ENCODE measurements around the gene LY6G5B. TPM values are rescaled to one million over a fixed set of nuclear protein-coding genes. Genes with fewer than 3 reads are reported as not detected.

Gene LY6G5B, protein sequence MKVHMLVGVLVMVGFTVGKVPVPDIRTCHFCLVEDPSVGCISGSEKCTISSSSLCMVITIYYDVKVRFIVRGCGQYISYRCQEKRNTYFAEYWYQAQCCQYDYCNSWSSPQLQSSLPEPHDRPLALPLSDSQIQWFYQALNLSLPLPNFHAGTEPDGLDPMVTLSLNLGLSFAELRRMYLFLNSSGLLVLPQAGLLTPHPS
- under 1 TPM in 3 of 6 donors, not detected in 3; 0.23 to 0.87 (median 0.50) TPM for polyA plus RNA-seq (ENCODE audit: low read depth in 6 of 6)

DNA sequence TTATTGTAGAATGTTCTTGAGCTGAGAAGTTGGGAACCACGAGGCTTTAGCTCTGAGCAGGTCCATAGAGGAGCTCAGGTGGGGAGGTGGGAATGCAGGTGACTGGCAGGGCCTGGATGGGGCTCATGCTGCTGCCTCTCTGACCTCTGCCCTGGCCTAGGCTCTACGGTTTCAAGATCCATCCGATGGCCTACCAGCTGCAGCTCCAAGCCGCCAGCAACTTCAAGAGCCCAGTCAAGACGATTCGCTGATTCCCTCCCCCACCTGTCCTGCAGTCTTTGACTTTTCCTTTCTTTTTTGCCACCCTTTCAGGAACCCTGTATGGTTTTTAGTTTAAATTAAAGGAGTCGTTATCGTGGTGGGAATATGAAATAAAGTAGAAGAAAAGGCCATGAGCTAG is at the start of gene LY6G5B:
Gene LY6G5B, plus strand, starts transcription at position 301 of the 400 bp plus-strand sequence. CDS start 975 bp downstream, outside the sequence.
- ATAC-seq (ENCODE audit: low read depth in 2 of 2) (no peak), DNase-seq (no peak)
- H3K4me1 Mint-ChIP-seq, result peaks cover 24 to 44% (median 32%) of the 10 kb centered on the region in 3 donors
- no peaks in the 10 kb centered on the region for H3K9me3 Mint-ChIP-seq
- H3K27me3 Mint-ChIP-seq, result no peaks in the 10 kb centered on the region
- H3K4me3 Mint-ChIP-seq, result peak within 1 kb of the TSS in 2 of 8 donors; percentile 47 to 52
- H3K36me3 Mint-ChIP-seq, result peaks cover 4 to 17% of the 10 kb centered on the region in 2 donors
- H3K27ac Mint-ChIP-seq, result peak within 1 kb of the TSS in 2 of 6 donors; percentile 38 to 84

DNA sequence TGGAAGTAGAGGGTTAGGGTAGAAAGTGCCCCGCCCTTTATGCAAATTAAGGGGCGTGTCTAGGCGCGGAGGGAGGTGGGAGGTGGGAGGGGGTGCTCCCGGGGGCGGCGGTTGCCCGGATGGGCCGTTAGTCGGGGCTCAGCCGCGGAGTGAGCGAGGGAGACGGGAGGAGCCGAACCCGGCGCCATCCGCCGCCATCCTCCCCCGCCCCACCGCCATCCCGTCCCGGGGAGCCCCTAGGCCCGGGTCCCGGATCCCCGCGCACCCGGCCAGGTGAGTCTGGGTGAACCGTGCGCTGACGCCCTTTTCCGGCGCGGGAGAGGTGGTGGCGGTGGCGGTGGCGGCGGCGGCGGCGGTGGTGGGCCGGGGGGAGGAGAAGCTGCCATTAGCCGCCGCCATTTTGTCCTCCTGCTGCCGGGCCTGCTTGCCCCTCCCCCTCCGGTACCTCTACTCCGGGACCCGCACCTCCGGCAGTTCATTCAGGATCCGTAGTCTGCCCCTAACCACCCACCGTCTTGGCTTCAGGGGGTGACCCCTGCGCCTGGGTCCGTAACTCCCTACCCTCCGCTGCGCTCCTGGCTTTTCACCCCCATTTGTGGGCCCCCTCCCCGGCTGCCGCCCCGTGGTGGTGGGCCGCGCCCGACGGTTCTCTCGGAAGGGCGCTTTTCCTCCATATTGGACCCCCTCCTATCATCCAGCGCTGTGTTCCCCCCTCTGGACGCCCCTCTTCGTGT is 49.0 kb upstream of the LY6G5B start, which contains the start of gene PRRC2A:
Gene PRRC2A, plus strand, starts transcription at position 130 of the 734 bp plus-strand sequence. CDS start 2,075 bp downstream, outside the sequence.
- Mint-ChIP-seq H3K27ac (peak within 1 kb of the TSS; percentile 91 to 100 (median 97)), H3K4me3 (peak within 1 kb of the TSS; percentile 74 to 98 (median 92)), H3K4me1 (peaks cover 27 to 46% (median 29%) of the 10 kb centered on the region in 3 donors), H3K27me3 (no peaks in the 10 kb centered on the region), H3K36me3 (peaks cover under 1 to 1% of the 10 kb centered on the region in 2 donors), H3K9me3 (peaks cover 0 to 1% (median 0%) of the 10 kb centered on the region in 7 donors)
- DNase-seq (no peak), ATAC-seq (ENCODE audit: low read depth in 2 of 2) (peak; percentile 28 to 29)

DNA sequence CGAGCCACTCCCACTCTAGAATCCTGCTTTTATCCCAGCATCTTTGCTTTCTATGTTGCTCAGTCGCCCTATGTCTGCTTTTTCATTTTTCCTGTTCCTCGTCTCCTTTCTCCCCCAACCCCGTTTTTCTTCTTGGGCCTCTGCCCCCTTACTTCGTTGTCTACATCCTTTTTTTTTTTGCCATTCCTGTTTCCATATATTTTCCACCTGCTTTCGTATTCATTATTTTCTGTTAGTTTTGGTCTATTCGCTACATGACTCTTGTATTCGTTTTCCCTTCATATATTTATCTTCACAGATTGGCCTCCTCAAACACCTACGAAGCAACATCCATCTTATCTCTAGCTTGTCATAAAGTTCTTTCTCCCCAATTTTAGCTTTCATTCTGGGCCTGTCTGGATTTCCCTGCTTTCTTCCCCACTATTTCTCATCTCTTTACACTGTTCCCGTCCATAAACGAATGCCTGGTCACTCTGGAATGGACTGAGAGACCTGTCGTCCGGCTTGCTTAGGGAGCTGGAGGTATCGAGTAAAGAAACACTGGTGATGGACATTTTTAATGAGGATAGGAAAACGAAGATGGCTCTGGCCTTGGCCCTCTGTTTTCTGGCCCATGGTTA is 48.3 kb upstream of the LY6G5B start:
- ATAC-seq (ENCODE audit: low read depth in 2 of 2), result no peak
- H3K4me1 Mint-ChIP-seq, result peaks cover 21 to 40% (median 25%) of the 10 kb centered on the region in 3 donors
- DNase-seq, result no peak
- peaks cover 0 to 1% (median 0%) of the 10 kb centered on the region in 7 donors for H3K9me3 Mint-ChIP-seq
- H3K27me3 Mint-ChIP-seq, result no peaks in the 10 kb centered on the region
- H3K36me3 Mint-ChIP-seq, result peaks cover 7 to 8% of the 10 kb centered on the region in 2 donors
- peak overlapping the region; percentile 74 to 98 (median 90) for H3K4me3 Mint-ChIP-seq
- peak overlapping the region; percentile 78 to 99 (median 93) for H3K27ac Mint-ChIP-seq

DNA sequence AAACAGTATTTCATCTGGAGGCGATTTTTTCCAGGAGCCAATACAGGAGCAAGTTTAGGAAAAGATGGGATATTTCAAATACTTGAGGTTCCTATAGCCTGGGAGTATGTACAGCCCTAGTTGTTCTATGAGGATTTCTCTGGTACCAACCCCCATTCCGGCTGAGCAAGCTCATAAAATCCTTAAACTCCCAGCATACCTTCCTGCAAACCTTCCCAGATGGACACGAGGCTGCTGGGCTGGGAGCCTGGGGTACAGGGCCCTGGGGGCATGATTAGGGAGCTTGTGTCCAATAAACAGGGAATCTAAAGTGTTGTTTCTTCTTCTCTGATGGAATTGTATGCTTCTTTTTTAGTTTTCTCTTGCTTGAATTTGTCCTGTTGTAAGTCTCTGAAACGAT is 47.8 kb upstream of the LY6G5B start:
- H3K9me3 Mint-ChIP-seq, result peaks cover 0 to 1% (median 0%) of the 10 kb centered on the region in 7 donors
- ATAC-seq (ENCODE audit: low read depth in 2 of 2) (no peak), DNase-seq (no peak)
- peak overlapping the region; percentile 74 to 98 (median 90) for H3K4me3 Mint-ChIP-seq
- H3K4me1 Mint-ChIP-seq, result peaks cover 19 to 34% (median 24%) of the 10 kb centered on the region in 3 donors
- H3K27me3 Mint-ChIP-seq, result no peaks in the 10 kb centered on the region
- peak overlapping the region; percentile 78 to 99 (median 93) for H3K27ac Mint-ChIP-seq
- H3K36me3 Mint-ChIP-seq, result peaks cover 10 to 14% of the 10 kb centered on the region in 2 donors

DNA sequence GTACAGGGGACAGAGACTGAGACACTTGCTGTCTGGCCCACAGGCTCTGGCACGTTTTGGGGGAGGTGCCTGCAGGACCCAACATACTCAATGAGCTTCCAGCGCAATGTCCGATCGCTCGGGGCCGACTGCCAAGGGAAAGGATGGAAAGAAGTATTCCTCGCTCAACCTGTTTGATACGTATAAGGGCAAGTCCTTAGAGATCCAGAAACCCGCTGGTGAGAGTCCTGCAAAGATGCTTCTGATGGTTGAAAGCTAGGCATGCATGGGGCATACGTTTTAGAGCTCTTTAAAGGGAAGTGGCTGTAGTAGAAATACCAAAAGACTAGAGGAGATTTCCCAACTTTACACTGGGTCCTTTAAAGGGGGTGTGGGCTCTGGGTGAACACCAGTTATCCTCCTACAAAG is 47.1 kb upstream of the LY6G5B start:
- ATAC-seq (ENCODE audit: low read depth in 2 of 2), result no peak

DNA sequence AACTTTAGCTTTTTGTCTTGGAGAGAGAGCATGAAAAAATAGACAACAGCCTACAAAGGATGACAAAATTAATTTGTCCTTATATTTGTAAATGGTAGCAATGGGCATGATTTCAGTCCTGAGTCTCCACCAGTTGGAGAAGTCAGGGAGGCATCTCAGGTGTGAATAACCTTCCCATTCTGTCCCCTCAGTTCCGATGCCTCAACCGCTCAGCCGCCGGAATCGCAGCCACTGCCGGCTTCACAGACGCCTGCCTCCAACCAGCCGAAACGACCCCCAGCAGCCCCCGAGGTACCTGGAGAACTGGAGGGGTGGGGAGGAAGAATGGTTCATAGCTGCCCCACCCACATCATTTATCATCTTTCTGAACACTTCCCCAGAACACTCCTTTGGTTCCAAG is 45.7 kb upstream of the LY6G5B start:
- peaks cover 26 to 35% (median 31%) of the 10 kb centered on the region in 3 donors for H3K4me1 Mint-ChIP-seq
- peak overlapping the region in 1 of 8 donors; percentile 10 for H3K4me3 Mint-ChIP-seq
- H3K27me3 Mint-ChIP-seq, result no peaks in the 10 kb centered on the region
- H3K9me3 Mint-ChIP-seq, result peaks cover 0 to 1% (median 0%) of the 10 kb centered on the region in 7 donors
- ATAC-seq (ENCODE audit: low read depth in 2 of 2), result no peak
- H3K36me3 Mint-ChIP-seq, result peaks cover 22 to 28% of the 10 kb centered on the region in 2 donors
- DNase-seq, result no peak
- H3K27ac Mint-ChIP-seq, result peak overlapping the region in 2 of 6 donors; percentile 30 to 67

More for the DNA sequence above, 47.1 kb upstream of the LY6G5B start:
- Mint-ChIP-seq H3K36me3 (peaks cover 16 to 21% of the 10 kb centered on the region in 2 donors), H3K27ac (peak overlapping the region in 4 of 6 donors; percentile 31 to 98 (median 84)), H3K4me1 (peaks cover 24 to 31% (median 30%) of the 10 kb centered on the region in 3 donors), H3K4me3 (peak overlapping the region in 2 of 8 donors; percentile 89 to 90), H3K9me3 (peaks cover 0 to 1% (median 0%) of the 10 kb centered on the region in 7 donors), H3K27me3 (no peaks in the 10 kb centered on the region)
- no peak for DNase-seq

DNA sequence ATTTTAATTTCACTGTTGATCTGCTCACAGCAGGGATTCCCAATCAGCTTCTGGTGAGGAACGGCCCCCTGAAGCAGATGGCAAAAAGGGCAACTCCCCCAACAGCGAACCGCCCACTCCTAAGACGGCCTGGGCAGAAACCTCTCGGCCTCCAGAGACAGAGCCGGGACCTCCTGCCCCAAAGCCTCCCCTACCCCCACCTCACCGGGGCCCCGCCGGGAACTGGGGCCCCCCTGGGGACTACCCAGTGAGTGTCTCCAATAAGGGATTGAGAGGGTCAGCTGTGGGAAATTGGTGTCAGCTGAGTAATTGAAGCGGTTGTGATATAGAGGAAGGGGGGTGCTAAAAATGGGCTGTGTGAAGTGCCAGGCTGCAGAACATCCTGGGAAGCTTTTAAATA is 42.8 kb upstream of the LY6G5B start:
- H3K27ac Mint-ChIP-seq, result peak overlapping the region in 2 of 6 donors; percentile 44 to 64
- no peak for ATAC-seq (ENCODE audit: low read depth in 2 of 2)
- H3K36me3 Mint-ChIP-seq, result peaks cover 26 to 48% of the 10 kb centered on the region in 2 donors

DNA sequence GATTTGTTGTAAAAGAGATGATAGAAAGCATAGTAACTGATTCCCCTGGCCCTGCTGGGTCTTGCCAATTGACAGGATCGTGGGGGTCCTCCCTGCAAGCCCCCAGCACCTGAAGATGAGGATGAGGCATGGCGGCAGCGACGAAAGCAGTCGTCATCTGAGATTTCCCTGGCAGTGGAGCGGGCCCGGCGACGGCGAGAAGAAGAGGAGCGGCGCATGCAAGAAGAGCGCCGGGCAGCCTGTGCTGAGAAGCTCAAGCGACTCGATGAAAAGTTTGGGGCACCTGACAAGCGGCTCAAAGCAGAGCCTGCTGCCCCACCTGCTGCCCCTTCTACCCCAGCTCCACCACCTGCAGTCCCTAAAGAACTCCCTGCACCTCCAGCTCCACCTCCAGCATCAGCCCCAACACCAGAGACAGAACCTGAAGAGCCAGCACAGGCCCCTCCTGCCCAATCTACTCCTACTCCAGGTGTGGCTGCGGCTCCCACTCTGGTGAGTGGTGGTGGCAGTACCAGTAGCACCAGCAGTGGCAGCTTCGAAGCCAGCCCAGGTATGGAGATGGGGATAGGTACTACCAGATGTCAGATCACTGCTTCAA is 42.0 kb upstream of the LY6G5B start:
- H3K4me3 Mint-ChIP-seq, result peak overlapping the region in 1 of 8 donors; percentile 21
- H3K27me3 Mint-ChIP-seq, result no peaks in the 10 kb centered on the region
- no peak for ATAC-seq (ENCODE audit: low read depth in 2 of 2)
- no peaks in the 10 kb centered on the region for H3K9me3 Mint-ChIP-seq
- peaks cover 26 to 48% of the 10 kb centered on the region in 2 donors for H3K36me3 Mint-ChIP-seq
- H3K4me1 Mint-ChIP-seq, result peaks cover 3 to 17% (median 8%) of the 10 kb centered on the region in 3 donors
- H3K27ac Mint-ChIP-seq, result peak overlapping the region in 3 of 6 donors; percentile 7 to 78 (median 64)
- DNase-seq, result no peak

More for the DNA sequence above, 42.8 kb upstream of the LY6G5B start:
- Mint-ChIP-seq H3K9me3 (no peaks in the 10 kb centered on the region), H3K27me3 (no peaks in the 10 kb centered on the region), H3K4me3 (no peak overlapping the region), H3K4me1 (peaks cover 12 to 23% (median 16%) of the 10 kb centered on the region in 3 donors)
- DNase-seq, result no peak

DNA sequence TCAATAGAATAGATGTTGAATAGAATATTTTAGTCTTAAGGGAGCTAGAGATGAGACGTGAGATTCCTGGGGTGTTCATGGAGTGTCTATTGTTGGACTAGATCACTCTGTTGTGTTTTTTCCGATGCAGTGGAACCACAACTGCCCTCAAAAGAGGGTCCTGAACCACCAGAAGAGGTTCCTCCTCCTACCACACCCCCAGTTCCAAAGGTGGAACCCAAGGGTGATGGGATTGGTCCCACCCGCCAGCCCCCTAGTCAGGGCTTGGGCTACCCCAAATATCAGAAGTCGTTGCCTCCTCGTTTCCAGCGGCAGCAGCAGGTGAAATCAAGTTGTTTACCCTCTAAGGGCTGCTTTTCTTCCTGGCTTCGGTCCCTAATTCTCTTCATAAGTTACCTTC is 40.8 kb upstream of the LY6G5B start:
- peaks cover 2 to 17% (median 9%) of the 10 kb centered on the region in 3 donors for H3K4me1 Mint-ChIP-seq
- H3K4me3 Mint-ChIP-seq, result no peak overlapping the region
- peak overlapping the region in 2 of 6 donors; percentile 61 to 76 for H3K27ac Mint-ChIP-seq
- no peaks in the 10 kb centered on the region for H3K27me3 Mint-ChIP-seq
- H3K36me3 Mint-ChIP-seq, result peaks cover 26 to 53% of the 10 kb centered on the region in 2 donors
- ATAC-seq (ENCODE audit: low read depth in 2 of 2) (no peak), DNase-seq (no peak)
- no peaks in the 10 kb centered on the region for H3K9me3 Mint-ChIP-seq

DNA sequence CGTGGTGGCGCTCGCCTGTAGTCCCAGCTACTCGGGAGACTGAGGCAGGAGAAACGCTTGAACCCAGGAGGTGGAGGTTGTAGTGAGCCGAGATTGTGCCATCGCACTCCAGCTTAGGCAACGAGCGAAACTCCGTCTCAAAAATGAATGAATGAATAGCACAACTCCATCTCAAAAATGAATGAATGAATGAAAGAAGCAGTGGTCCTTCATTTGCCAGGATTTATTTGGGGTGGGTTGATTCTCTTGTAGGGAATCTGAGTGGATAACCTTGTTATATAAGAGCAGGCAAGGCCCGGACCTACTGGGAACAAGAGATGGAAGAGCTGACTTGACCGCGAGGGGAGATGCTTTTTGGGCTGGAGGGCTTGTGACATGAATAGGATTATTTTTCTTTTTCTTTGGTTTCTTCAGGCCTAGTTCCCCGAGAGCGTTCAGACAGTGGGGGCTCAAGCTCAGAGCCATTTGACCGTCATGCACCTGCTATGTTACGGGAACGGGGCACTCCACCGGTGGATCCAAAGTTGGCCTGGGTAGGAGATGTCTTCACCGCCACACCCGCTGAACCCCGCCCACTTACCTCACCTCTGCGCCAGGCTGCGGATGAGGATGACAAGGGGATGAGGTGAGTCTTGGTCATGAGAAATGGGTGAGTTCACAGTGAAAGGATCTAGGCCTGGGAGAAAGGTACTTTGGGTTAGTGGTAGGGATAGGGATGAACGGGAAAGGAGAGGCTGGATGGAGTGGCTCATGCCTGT is 39.4 kb upstream of the LY6G5B start:
- H3K4me3 Mint-ChIP-seq, result no peak overlapping the region
- H3K27ac Mint-ChIP-seq, result peak overlapping the region in 5 of 6 donors; percentile 4 to 85 (median 39)
- DNase-seq (no peak), ATAC-seq (ENCODE audit: low read depth in 2 of 2) (no peak)
- peaks cover 30 to 56% of the 10 kb centered on the region in 2 donors for H3K36me3 Mint-ChIP-seq
- H3K27me3 Mint-ChIP-seq, result no peaks in the 10 kb centered on the region
- peaks cover under 1 to 17% (median 12%) of the 10 kb centered on the region in 3 donors for H3K4me1 Mint-ChIP-seq
- no peaks in the 10 kb centered on the region for H3K9me3 Mint-ChIP-seq

DNA sequence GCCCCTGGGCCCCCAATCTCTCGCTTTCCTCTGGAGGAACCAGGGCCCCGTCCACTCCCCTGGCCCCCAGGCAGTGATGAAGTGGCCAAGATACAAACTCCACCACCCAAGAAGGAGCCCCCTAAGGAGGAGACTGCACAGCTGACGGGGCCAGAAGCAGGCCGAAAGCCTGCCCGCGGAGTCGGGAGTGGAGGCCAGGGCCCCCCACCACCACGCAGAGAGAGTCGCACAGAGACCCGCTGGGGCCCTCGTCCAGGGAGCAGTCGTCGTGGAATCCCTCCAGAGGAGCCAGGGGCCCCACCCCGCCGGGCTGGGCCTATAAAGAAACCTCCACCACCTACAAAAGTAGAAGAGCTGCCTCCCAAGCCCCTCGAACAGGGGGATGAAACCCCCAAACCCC is 38.6 kb upstream of the LY6G5B start:
- ATAC-seq (ENCODE audit: low read depth in 2 of 2) (no peak), DNase-seq (no peak)
- Mint-ChIP-seq H3K27ac (peak overlapping the region in 2 of 6 donors; percentile 32 to 39), H3K9me3 (no peaks in the 10 kb centered on the region), H3K27me3 (no peaks in the 10 kb centered on the region), H3K4me1 (peaks cover 0 to 14% (median 12%) of the 10 kb centered on the region in 3 donors), H3K36me3 (peaks cover 25 to 50% of the 10 kb centered on the region in 2 donors), H3K4me3 (no peak overlapping the region)

DNA sequence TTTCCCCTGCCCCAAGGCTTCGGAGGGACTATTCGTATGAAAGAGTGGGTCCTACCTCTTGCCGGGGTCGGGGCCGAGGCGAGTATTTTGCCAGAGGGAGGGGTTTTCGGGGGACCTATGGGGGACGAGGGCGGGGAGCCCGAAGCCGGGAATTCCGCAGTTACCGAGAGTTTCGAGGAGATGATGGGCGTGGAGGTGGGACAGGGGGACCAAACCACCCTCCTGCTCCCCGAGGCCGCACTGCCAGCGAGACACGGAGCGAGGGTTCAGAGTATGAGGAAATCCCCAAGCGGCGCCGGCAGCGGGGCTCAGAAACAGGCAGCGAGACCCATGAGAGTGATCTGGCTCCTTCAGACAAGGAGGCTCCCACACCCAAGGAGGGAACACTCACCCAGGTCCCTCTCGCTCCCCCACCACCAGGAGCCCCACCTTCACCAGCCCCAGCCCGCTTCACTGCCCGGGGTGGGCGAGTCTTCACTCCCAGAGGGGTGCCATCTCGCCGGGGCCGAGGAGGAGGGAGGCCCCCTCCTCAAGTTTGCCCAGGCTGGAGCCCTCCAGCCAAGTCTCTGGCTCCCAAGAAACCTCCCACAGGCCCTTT is 38.0 kb upstream of the LY6G5B start:
- Mint-ChIP-seq H3K9me3 (no peaks in the 10 kb centered on the region), H3K36me3 (peaks cover 20 to 45% of the 10 kb centered on the region in 2 donors), H3K27ac (peak overlapping the region in 2 of 6 donors; percentile 39 to 74), H3K4me3 (no peak overlapping the region), H3K27me3 (no peaks in the 10 kb centered on the region), H3K4me1 (peaks cover 0 to 12% (median 12%) of the 10 kb centered on the region in 3 donors)
- DNase-seq, result no peak
- no peak for ATAC-seq (ENCODE audit: low read depth in 2 of 2)

Measured in naive B cell (primary cell).